DOHH2 (cell line): ENCODE results near the gene LRMDA.

Experiments
- EZH2phosphoT487 ChIP-seq: fragments of 200-600 bp; sonication (generic); IDR thresholded peaks from 2 replicates; pipeline ENCODE4 v1.6.1; 2017; ENCODE audit warnings: borderline replicate concordance, mild to moderate bottlenecking, antibody characterized with exemption, low read length, moderate library complexity, mixed read lengths
- TF ChIP-seq, protein P1 (sequence below): fragments of 200-600 bp; sonication (generic); IDR thresholded peaks from one replicate; pipeline ENCODE4 v1.5.1; 2014; ENCODE audit warnings: antibody characterized with exemption, mild to moderate bottlenecking, low read depth, low read length; ENCODE audit not compliant: poor library complexity, severe bottlenecking

DNA sequence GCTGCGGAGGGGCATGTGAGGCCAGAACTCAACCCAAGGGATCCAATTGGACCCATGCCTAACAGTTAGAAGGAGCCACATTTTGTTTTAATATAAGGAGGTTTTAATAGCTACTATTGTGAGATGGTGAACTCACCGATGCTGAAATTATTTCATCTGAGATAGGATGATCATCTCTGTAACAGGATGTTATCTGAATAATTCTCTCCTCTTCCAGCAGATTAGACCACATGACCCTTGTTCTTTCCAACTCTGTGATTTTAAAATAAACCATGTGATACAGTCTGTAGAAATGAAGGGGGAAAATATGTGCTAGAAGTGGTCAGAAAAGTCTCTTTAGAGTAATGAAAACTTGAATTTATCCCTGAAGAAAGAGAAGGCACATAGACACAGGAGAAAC, 385.8 kb downstream of the LRMDA start:
- TF ChIP-seq, protein P1, sequence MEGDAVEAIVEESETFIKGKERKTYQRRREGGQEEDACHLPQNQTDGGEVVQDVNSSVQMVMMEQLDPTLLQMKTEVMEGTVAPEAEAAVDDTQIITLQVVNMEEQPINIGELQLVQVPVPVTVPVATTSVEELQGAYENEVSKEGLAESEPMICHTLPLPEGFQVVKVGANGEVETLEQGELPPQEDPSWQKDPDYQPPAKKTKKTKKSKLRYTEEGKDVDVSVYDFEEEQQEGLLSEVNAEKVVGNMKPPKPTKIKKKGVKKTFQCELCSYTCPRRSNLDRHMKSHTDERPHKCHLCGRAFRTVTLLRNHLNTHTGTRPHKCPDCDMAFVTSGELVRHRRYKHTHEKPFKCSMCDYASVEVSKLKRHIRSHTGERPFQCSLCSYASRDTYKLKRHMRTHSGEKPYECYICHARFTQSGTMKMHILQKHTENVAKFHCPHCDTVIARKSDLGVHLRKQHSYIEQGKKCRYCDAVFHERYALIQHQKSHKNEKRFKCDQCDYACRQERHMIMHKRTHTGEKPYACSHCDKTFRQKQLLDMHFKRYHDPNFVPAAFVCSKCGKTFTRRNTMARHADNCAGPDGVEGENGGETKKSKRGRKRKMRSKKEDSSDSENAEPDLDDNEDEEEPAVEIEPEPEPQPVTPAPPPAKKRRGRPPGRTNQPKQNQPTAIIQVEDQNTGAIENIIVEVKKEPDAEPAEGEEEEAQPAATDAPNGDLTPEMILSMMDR, result no peak
- TF ChIP-seq EZH2phosphoT487, result no peak
